Thoracic aorta (tissue), 2 donors: Measurements from ENCODE around the gene CARTPT. TPM values are rescaled to one million over a fixed set of nuclear protein-coding genes. Genes with fewer than 3 reads are reported as not detected.

Experiments used
- ATAC-seq: fragments of 150-250 bp; one replicate; pipeline ENCODE4 v1.8.0; 2017; ENCODE audit warnings: low read depth; ENCODE audit not compliant: insufficient number of reproducible peaks, low FRiP score
- DNase-seq: peaks from one replicate; pipeline ENCODE4 v3.0.0-alpha.2; 2020; ENCODE audit warnings: low spot score
- H3K27ac ChIP-seq, 2 donors: fragments of 200-600 bp; sonication (generic); 1 replicate in 1 of 2; 2 replicates in 1 of 2; pipeline ENCODE4 v1.5.1; 2016; ENCODE audit warnings: mild to moderate bottlenecking in 2 of 2, moderate library complexity in 2 of 2
- H3K27me3 ChIP-seq: fragments of 200-600 bp; sonication (generic); replicated peaks from 2 replicates; pipeline ENCODE4 v1.6.0; 2016; ENCODE audit warnings: mild to moderate bottlenecking; ENCODE audit not compliant: insufficient read depth
- H3K36me3 ChIP-seq: fragments of 200-600 bp; sonication (generic); one replicate; pipeline ENCODE4 v1.5.1; 2016
- H3K4me1 ChIP-seq, 2 donors: fragments of 200-600 bp; sonication (generic); 1 replicate in 1 of 2; 2 replicates in 1 of 2; pipeline versions ENCODE4 v1.5.1 to v1.6.0; 2016; ENCODE audit warnings: low read depth in 2 of 2, mild to moderate bottlenecking in 1 of 2; ENCODE audit not compliant: control insufficient read depth in 1 of 2
- H3K4me3 ChIP-seq: fragments of 200-600 bp; sonication (generic); 2 replicates; pipeline ENCODE4 v1.5.1; 2016; ENCODE audit warnings: mild to moderate bottlenecking
- H3K9me3 ChIP-seq: fragments of 200-600 bp; sonication (generic); 2 replicates; pipeline ENCODE4 v1.5.1; 2016
- CTCF ChIP-seq: fragments of 200-600 bp; sonication (generic); IDR thresholded peaks from one replicate; pipeline ENCODE4 v1.5.1; 2019; ENCODE audit warnings: antibody characterized with exemption
- total RNA-seq, 2 donors: library from RNA; depleted of rRNA; stranded (reverse); fragments of >200 nt; gene quantifications; one replicate each; pipeline versions ENCODE4 v1.1.0 to v1.2.3, GENCODE V29; 2016

CARTPT gene
- total RNA-seq, 2 donors from 2014 or later, result 39.4 TPM; not detected in 1

- no peak overlapping the region for H3K4me3 ChIP-seq
- DNase-seq (no peak), ATAC-seq (no peak)
- H3K4me1 ChIP-seq, result no peaks in the 10 kb centered on the region
- TF ChIP-seq CTCF, result no peak
- H3K36me3 ChIP-seq, result no peaks in the 10 kb centered on the region
- H3K9me3 ChIP-seq, result no peaks in the 10 kb centered on the region
- no peak overlapping the region for H3K27ac ChIP-seq
- H3K27me3 ChIP-seq, result no peaks in the 10 kb centered on the region
Observed at GRCh38 chr5:71699233-71699632, 19.8 kb upstream of the CARTPT start.

- H3K4me1 ChIP-seq, result no peaks in the 10 kb centered on the region
- no peaks in the 10 kb centered on the region for H3K36me3 ChIP-seq
- no peak overlapping the region for H3K27ac ChIP-seq
- no peak for TF ChIP-seq CTCF
- DNase-seq, result no peak
- H3K9me3 ChIP-seq, result no peaks in the 10 kb centered on the region
- no peak for ATAC-seq
- H3K4me3 ChIP-seq, result no peak overlapping the region
- H3K27me3 ChIP-seq, result no peaks in the 10 kb centered on the region
Observed at GRCh38 chr5:71699751-71700150, 19.3 kb upstream of the CARTPT start.

- no peak for ATAC-seq
- no peak for DNase-seq
- no peak overlapping the region for H3K4me3 ChIP-seq
- no peak for TF ChIP-seq CTCF
- H3K27ac ChIP-seq, result no peak overlapping the region
- no peaks in the 10 kb centered on the region for H3K27me3 ChIP-seq
- H3K4me1 ChIP-seq, result no peaks in the 10 kb centered on the region
- H3K36me3 ChIP-seq, result no peaks in the 10 kb centered on the region
- H3K9me3 ChIP-seq, result no peaks in the 10 kb centered on the region
Observed at GRCh38 chr5:71700803-71701202, 18.3 kb upstream of the CARTPT start.

GRCh38 chr5:71701407-71701806 is 17.7 kb upstream of the CARTPT start:
- Histone ChIP-seq H3K36me3 (no peaks in the 10 kb centered on the region), H3K4me1 (no peaks in the 10 kb centered on the region), H3K27ac (no peak overlapping the region), H3K4me3 (no peak overlapping the region), H3K9me3 (no peaks in the 10 kb centered on the region), H3K27me3 (no peaks in the 10 kb centered on the region)
- no peak for TF ChIP-seq CTCF
- ATAC-seq (no peak), DNase-seq (no peak)

GRCh38 chr5:71703941-71704340 is 15.1 kb upstream of the CARTPT start:
- no peaks in the 10 kb centered on the region for H3K27me3 ChIP-seq
- no peaks in the 10 kb centered on the region for H3K9me3 ChIP-seq
- no peaks in the 10 kb centered on the region for H3K4me1 ChIP-seq
- ATAC-seq (no peak), DNase-seq (no peak)
- H3K36me3 ChIP-seq, result no peaks in the 10 kb centered on the region
- H3K27ac ChIP-seq, result no peak overlapping the region
- H3K4me3 ChIP-seq, result no peak overlapping the region
- TF ChIP-seq CTCF, result no peak
